Lower leg skin (tissue), 3 donors: ENCODE data around the gene NANOGP8.

Experiments
- POLR2A ChIP-seq, 2 donors: fragments of 450-650 bp; IDR thresholded peaks; one replicate each; pipeline ENCODE4 v1.6.1; 2016 to 2017; ENCODE audit warnings: antibody characterized with exemption in 2 of 2, mild to moderate bottlenecking in 1 of 2, moderate library complexity in 1 of 2
- TF ChIP-seq, protein P1 (sequence below), 3 donors: fragments of 450-650 bp; IDR thresholded peaks; one replicate each; pipeline ENCODE4 v1.5.1; 2016; ENCODE audit warnings: antibody characterized with exemption in 3 of 3, mild to moderate bottlenecking in 3 of 3, moderate library complexity in 2 of 3

DNA sequence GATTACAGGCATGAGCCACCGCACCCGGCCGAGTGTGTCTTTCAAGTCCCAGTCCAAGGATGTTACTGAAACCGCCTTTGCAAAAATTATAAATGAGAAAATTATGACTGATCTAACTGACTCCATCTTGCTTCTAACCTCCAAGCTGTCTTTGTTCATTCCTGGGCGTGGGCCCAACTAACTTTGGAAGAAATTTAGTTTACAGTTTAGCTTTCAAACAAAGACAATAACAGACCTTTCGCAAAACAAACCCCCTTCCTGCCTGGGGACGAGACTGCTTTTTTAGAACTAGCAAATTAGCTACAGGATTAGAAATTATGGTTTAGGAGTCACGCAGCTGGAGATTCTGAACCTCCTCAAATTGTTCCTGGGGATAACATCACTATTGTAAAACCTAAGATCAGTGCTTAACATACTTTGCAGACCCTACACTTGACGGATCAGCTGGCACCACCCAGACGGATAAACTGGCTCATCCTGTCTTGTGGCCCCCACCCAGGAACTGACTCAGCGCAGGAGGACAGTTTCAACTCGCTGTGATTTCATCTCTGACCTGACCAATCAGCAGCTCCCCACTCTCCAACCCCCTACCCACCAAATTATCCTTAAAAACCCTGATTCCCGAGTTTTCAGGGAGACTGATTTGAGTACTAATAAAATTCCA is 23.8 kb downstream of the NANOGP8 start:
- TF ChIP-seq, protein P1, sequence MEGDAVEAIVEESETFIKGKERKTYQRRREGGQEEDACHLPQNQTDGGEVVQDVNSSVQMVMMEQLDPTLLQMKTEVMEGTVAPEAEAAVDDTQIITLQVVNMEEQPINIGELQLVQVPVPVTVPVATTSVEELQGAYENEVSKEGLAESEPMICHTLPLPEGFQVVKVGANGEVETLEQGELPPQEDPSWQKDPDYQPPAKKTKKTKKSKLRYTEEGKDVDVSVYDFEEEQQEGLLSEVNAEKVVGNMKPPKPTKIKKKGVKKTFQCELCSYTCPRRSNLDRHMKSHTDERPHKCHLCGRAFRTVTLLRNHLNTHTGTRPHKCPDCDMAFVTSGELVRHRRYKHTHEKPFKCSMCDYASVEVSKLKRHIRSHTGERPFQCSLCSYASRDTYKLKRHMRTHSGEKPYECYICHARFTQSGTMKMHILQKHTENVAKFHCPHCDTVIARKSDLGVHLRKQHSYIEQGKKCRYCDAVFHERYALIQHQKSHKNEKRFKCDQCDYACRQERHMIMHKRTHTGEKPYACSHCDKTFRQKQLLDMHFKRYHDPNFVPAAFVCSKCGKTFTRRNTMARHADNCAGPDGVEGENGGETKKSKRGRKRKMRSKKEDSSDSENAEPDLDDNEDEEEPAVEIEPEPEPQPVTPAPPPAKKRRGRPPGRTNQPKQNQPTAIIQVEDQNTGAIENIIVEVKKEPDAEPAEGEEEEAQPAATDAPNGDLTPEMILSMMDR (IDR thresholded peaks at IDR 0.05) = no peak
- no peak for TF ChIP-seq POLR2A (IDR thresholded peaks at IDR 0.05)
